Muscle layer of duodenum (tissue), 2 donors: ENCODE measurements around the gene KAZALD1.

Experiments used
- H3K27ac ChIP-seq: one replicate; pipeline ENCODE4 v1.7.0; 2013; ENCODE audit warnings: mild to moderate bottlenecking, low read length
- H3K27me3 ChIP-seq: one replicate; pipeline ENCODE4 v1.7.0; 2013; ENCODE audit warnings: low read depth, mild to moderate bottlenecking, control low read depth, low read length
- H3K36me3 ChIP-seq, 2 donors: one replicate each; pipeline ENCODE4 v1.7.0; 2013; ENCODE audit warnings: low read length in 2 of 2, control low read depth in 1 of 2, mild to moderate bottlenecking in 1 of 2; ENCODE audit not compliant: insufficient read depth in 2 of 2, control insufficient read depth in 1 of 2
- H3K4me1 ChIP-seq, 2 donors: one replicate each; pipeline ENCODE4 v1.7.0; 2013; ENCODE audit warnings: low read length in 2 of 2, mild to moderate bottlenecking in 2 of 2, control low read depth in 1 of 2, moderate library complexity in 1 of 2; ENCODE audit not compliant: insufficient read depth in 2 of 2, control insufficient read depth in 1 of 2
- H3K4me3 ChIP-seq, 2 donors: one replicate each; pipeline ENCODE4 v1.7.0; 2013; ENCODE audit warnings: low read length in 2 of 2, low read depth in 1 of 2, mild to moderate bottlenecking in 1 of 2
- H3K9me3 ChIP-seq, 2 donors: one replicate each; pipeline ENCODE4 v1.7.0; 2013; ENCODE audit warnings: low read length in 2 of 2, control low read depth in 1 of 2, mild to moderate bottlenecking in 1 of 2; ENCODE audit not compliant: control insufficient read depth in 1 of 2
- donor health status: healthy.

Gene KAZALD1

DNA sequence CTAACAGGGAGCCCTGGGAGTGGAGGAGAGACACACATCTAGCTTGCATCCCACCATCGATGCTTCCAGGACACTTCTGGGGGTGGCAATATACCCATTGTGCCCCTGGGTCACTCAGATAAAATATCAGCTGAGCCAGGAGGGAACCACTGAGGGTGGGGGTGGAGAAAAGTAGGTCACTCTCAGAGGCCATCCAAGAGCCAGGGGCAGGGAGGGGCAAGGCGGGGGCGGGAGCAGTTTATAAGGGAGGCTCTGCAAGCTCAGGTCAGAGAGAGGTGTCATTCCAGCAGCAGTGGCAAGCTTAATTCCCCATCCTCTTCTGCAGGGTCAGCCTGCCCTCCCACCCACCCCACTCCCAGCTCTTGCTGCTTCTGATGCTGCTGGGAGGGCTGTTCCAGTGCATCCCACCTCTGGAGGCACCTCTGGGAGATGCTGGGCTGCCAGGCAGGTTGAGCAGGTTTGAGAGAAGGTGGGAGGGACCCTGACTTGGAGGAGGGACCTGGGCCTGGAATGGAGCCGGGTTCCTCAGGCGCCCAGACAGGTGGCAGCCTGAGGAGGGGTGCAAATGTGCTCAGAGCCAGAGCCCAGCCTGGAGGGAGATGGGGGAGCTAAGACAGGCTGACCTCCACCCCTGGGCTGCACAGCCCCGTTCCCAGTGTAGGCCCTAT, 49.2 kb downstream of the KAZALD1 start:
- Histone ChIP-seq H3K36me3 (no peaks in the 10 kb centered on the region), H3K27me3 (no peaks in the 10 kb centered on the region), H3K27ac (no peak overlapping the region), H3K4me1 (no peaks in the 10 kb centered on the region), H3K4me3 (no peak overlapping the region), H3K9me3 (no peaks in the 10 kb centered on the region)

DNA sequence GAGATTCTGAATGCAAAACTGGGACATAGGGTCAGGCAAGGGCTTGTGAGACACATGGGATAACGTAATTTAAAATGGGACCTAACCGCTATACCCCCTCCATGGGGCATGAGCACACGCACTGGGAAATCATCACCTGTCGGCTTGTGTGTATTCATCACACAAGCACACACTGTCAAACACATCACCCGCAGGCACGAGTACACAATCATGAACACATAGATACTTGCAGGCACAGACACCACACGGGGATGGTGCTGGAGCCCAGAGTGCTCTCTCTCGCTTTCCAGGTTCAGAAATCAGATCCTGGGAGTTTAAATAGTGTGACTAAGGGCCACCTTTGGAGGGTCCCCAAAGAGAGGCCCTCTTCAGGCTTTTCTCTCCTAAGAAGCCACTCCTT, 49.8 kb downstream of the KAZALD1 start:
- Histone ChIP-seq H3K4me3 (no peak overlapping the region), H3K4me1 (no peaks in the 10 kb centered on the region), H3K9me3 (no peaks in the 10 kb centered on the region), H3K27ac (no peak overlapping the region), H3K27me3 (no peaks in the 10 kb centered on the region), H3K36me3 (no peaks in the 10 kb centered on the region)

GRCh38 chr10:101112799-101113594, 51.2 kb downstream of the KAZALD1 start:
- Histone ChIP-seq H3K4me1 (no peaks in the 10 kb centered on the region), H3K36me3 (no peaks in the 10 kb centered on the region), H3K27ac (no peak overlapping the region), H3K4me3 (no peak overlapping the region), H3K9me3 (no peaks in the 10 kb centered on the region), H3K27me3 (no peaks in the 10 kb centered on the region)

GRCh38 chr10:101113890-101114403, 52.2 kb downstream of the KAZALD1 start:
- H3K4me1 ChIP-seq: no peaks in the 10 kb centered on the region

GRCh38 chr10:101114646-101115045, 52.9 kb downstream of the KAZALD1 start:
- no peaks in the 10 kb centered on the region for H3K4me1 ChIP-seq
- no peaks in the 10 kb centered on the region for H3K27me3 ChIP-seq
- no peak overlapping the region for H3K4me3 ChIP-seq
- H3K9me3 ChIP-seq: no peaks in the 10 kb centered on the region
- H3K36me3 ChIP-seq: no peaks in the 10 kb centered on the region
- no peak overlapping the region for H3K27ac ChIP-seq

More at GRCh38 chr10:101113890-101114403, 52.2 kb downstream of the KAZALD1 start:
- Histone ChIP-seq H3K36me3 (no peaks in the 10 kb centered on the region), H3K9me3 (no peaks in the 10 kb centered on the region), H3K4me3 (no peak overlapping the region), H3K27me3 (no peaks in the 10 kb centered on the region), H3K27ac (no peak overlapping the region)
